ENCODE data around the gene RCBTB2.

Gene RCBTB2

DNA sequence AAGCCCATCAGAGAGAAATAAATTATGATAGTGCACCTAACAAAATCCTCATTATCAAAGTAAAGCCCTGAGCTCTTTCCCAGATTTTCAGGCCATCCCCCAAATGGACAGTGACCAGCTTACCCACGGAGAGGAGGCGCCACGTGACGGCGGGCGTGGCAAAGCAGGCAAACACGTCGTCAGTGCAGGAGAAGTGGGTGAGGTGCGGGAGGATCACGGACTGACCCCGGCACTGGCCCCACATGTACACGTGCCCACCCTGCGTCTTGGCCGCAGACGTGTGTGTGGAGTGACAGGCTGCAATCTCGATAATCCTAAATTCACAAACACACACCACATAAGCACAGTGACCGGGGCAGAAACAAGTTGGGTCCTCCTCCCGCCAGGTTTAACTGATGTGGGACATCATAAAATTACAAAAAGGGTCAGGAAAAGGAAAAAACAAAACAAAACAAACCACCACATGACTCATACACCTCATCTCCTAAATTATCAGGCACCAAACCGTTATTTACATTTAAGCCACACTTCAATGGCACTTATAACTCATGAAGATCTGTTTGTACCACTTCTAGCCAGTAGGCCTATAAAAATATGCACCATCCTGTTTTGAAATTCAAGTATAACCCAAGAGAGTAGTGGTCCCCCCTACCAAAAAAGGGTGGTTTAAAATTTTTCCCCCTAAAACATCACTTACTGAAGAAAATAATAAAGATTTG lies 30.1 kb downstream of the RCBTB2 start:
- Histone ChIP-seq H3K9ac (ENCODE audit: low read depth, low read length) (no peak overlapping the region), H3K36me3 (ENCODE audit: insufficient read depth, low read length) (0 out of 2 replicates have a peak, but pooled peaks cover 3% of the 10 kb centered on the region), H3K4me1 (ENCODE audit: insufficient read depth, low read length) (peaks cover 14% of the 10 kb centered on the region), H3K9me3 (ENCODE audit: control insufficient read depth, insufficient read depth, low read length) (no peaks in the 10 kb centered on the region)

DNA sequence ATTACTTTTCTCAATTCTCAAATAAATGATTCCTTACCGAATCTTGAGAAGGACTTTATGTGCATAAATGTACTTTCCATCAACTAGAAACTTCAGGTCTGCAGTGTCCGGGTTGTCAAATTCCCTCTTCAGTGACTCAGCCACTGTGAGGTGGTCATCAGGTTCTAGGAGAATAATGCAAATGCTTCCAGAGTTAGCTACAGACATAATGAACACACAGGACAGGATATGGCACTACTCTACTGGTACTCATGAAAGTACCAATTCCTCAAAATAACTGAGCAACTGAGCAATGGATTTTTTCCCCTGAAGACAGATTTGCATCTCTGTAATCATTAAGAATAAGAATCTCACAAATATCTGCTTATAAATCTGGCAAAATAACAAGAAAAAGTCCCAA lies 31.2 kb downstream of the RCBTB2 start:
- H3K4me1 ChIP-seq (ENCODE audit: insufficient read depth, low read length) = peaks cover 17% of the 10 kb centered on the region
- H3K9me3 ChIP-seq (ENCODE audit: control insufficient read depth, insufficient read depth, low read length) = no peaks in the 10 kb centered on the region
- H3K36me3 ChIP-seq (ENCODE audit: insufficient read depth, low read length) = 0 out of 2 replicates have a peak, but pooled peaks cover 3% of the 10 kb centered on the region
- no peak overlapping the region for H3K9ac ChIP-seq (ENCODE audit: low read depth, low read length)

DNA sequence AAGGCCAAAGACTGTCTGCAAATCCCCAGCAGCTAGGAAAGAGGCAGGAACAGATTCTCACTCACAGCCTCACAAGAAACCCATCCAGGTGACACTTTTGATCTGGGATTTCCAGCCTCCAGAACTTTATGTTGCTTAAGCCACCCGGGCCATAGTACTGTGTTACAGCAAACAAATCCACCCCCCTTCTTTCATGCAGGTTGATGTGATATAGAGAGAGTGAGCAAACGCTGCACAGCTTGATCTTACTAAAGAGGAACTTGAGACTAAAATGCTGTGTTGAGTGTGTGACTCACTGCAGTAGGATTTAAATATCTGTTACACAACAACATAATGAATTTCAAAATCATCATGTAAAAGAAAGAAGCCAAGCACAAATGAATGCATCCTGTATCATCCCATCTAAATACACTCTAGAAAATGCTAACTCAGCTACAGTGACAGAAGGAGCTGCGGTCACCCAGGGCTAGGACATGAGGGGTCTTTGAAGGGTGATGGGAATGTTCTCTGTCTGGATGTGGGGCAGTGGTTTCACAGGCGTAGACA lies 32.2 kb downstream of the RCBTB2 start:
- Histone ChIP-seq H3K4me1 (ENCODE audit: insufficient read depth, low read length) (peaks cover 20% of the 10 kb centered on the region), H3K9ac (ENCODE audit: low read depth, low read length) (no peak overlapping the region), H3K9me3 (ENCODE audit: control insufficient read depth, insufficient read depth, low read length) (no peaks in the 10 kb centered on the region), H3K36me3 (ENCODE audit: insufficient read depth, low read length) (0 out of 2 replicates have a peak, but pooled peaks cover 3% of the 10 kb centered on the region)

DNA sequence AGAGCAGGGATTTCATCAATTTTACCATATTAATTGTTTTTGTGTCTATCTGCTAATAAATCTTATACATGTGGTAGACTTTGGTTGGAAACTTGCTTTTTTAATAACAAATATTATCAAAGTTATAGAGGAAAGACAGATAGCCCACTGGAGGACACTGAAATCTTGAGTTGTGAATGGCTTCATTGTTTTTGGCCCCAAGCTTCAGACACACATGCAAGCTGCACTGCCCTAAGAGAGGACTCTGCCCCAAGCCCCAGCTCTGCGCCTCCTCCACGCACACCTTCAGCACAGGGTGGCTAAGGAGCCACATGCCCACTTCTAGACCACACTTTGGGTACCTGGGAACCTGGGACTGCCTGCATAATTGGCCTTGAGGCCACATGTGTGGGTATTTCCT lies 35.2 kb downstream of the RCBTB2 start:
- H3K36me3 ChIP-seq (ENCODE audit: insufficient read depth, low read length) = 0 out of 2 replicates have a peak, but pooled peaks cover 3% of the 10 kb centered on the region
- no peak overlapping the region for H3K9ac ChIP-seq (ENCODE audit: low read depth, low read length)
- no peaks in the 10 kb centered on the region for H3K9me3 ChIP-seq (ENCODE audit: control insufficient read depth, insufficient read depth, low read length)
- H3K4me1 ChIP-seq (ENCODE audit: insufficient read depth, low read length) = peaks cover 6% of the 10 kb centered on the region; the same call in 1 of the 2 replicates

DNA sequence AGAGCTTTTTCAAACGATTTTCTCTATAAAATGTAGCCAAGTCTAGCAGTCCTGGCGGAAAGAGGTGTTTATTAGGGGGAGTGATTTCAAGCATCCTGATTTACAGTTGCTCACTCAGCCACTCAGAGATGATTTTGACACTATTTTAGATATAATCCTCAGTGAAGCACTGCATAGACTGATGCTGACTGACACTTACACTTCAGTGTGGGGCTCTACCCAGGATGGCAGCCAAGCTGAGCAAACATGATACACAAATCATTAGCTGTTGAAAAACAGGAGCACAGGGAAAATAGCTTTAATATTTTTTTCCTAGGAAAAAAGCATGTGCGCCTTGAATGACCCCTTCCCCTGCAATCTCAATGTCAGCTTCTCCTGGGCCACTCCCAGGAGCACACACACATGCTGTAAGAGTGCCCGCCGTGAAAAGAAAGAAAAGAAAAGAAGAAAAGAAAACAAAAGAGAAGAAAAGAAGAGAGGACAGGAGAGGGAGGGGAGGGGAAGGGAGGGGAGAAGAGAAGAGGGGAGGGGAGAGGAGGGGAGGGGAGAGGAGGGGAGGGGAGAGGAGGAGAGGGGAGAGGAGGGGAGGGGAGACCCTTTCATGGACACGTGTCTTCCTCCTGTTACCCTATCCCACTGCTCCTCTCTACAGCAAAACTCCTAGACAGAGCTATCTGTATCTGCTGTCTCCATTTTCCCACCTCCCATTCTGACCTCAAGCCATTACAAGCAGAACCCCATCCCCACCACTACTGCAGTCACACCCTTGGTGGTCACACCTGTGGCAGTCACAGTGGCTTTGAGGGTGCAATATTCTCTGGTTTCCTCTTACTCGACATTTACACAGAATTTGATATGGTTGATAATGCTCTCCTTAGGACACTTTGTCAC lies 36.4 kb downstream of the RCBTB2 start:
- Histone ChIP-seq H3K4me1 (ENCODE audit: insufficient read depth, low read length) (peaks cover 6% of the 10 kb centered on the region; the same call in 1 of the 2 replicates), H3K36me3 (ENCODE audit: insufficient read depth, low read length) (0 out of 2 replicates have a peak, but pooled peaks cover 3% of the 10 kb centered on the region), H3K9me3 (ENCODE audit: control insufficient read depth, insufficient read depth, low read length) (no peaks in the 10 kb centered on the region), H3K9ac (ENCODE audit: low read depth, low read length) (no peak overlapping the region)

DNA sequence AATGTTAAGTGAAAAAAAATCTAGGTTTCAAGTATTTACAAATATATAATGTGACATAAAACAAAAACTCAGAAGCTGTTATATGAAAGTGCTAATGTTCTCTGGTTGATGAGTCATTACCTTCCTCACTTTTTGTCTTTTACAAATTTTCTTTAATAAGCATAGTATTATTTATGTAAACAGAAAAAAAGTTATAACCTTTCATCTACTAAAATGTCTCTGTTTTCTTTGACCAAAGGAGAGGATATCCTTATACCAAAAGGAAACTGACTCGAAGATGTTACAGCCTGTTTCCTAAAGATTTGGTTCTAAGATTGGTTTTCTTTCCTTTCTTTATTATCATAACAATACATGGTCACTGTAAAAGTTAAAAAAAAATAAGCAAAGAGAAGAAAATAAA lies 38.0 kb downstream of the RCBTB2 start:
- H3K4me1 ChIP-seq (ENCODE audit: insufficient read depth, low read length) = peaks cover 6% of the 10 kb centered on the region; the same call in 1 of the 2 replicates
- H3K36me3 ChIP-seq (ENCODE audit: insufficient read depth, low read length) = no peaks in the 10 kb centered on the region
- H3K9ac ChIP-seq (ENCODE audit: low read depth, low read length) = no peak overlapping the region
- no peaks in the 10 kb centered on the region for H3K9me3 ChIP-seq (ENCODE audit: control insufficient read depth, insufficient read depth, low read length)

DNA sequence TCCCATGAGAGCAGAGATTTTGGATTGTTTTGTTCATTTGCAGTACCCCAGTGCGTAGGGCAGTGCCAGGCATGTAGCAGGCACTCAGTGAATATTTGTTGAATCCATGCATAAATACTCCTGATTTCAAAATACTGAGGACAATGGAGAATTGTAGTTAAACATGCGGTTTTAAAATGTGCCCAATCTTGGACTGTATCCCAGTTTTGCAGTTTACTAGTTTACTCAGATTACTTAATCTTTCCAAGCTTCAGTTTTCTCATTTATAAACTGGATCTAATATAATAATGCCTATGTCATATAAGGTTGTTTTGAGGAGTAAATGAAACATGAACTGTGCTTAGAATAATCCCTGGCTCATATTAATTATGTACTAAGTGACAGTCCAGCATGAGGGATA lies 39.0 kb downstream of the RCBTB2 start:
- Histone ChIP-seq H3K9ac (ENCODE audit: low read depth, low read length) (no peak overlapping the region), H3K9me3 (ENCODE audit: control insufficient read depth, insufficient read depth, low read length) (no peaks in the 10 kb centered on the region), H3K4me1 (ENCODE audit: insufficient read depth, low read length) (peaks cover 6% of the 10 kb centered on the region; the same call in 1 of the 2 replicates), H3K36me3 (ENCODE audit: insufficient read depth, low read length) (no peaks in the 10 kb centered on the region)

DNA sequence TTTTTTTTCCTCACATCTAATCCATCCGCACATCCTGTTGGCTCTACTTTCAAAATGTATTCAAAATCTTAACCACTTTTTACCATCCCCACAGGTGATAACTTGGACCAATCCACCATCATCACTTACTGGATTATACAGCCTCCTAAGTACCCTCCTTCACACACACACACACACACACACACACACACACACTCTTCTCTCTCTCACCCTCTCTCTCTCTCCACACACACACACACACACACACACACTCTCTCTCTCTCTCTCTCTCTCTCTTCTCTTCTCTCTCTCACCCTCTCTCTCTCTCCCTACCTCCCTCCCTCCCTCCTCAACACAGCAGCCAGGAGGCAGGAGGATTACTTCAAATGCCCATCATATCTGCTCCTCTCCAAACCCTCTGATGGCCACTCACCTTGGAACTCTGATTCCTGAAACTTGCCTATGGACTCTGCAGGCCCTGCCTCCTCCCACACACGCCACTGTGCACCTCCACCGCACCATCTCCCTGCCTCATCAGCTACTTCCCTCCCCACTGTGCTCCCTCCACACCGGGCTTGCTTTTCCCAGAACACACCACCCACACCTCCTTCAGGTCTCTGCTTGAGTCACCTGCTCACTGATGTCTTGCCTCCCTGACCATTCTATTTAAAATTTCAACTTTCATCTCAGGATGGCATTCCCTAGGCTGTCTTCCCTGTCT lies 39.7 kb downstream of the RCBTB2 start:
- Histone ChIP-seq H3K36me3 (ENCODE audit: insufficient read depth, low read length) (no peaks in the 10 kb centered on the region), H3K4me1 (ENCODE audit: insufficient read depth, low read length) (peaks cover 6% of the 10 kb centered on the region; the same call in 1 of the 2 replicates), H3K9me3 (ENCODE audit: control insufficient read depth, insufficient read depth, low read length) (no peaks in the 10 kb centered on the region), H3K9ac (ENCODE audit: low read depth, low read length) (no peak overlapping the region)

DNA sequence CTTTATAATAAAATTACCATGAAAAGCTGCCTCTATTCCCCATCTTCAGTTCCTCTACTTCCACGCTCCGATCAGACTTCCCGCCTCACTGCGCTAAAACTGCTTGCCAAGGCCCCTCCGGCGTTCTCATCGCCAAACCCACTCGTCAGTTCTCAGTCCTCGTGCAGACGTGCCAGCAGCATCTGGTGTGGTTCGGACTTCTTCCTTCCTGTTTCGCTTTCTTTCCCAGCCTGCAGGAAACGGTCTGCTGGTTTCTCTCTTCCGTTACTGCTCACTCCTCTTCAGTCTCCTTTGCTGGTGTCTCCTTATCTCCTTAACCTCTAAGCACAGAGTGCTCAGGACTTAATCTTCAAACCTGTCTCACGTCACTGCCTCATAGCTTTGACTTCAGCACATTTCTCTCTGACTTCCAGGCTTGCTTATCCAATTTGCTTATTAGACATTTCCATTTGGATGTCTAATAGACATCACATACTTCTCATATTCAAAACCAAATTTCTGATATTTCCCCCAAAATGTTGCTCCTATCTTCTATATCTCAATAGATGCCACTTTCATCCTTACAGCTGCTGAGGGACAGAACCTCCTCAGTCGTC lies 40.3 kb downstream of the RCBTB2 start:
- Histone ChIP-seq H3K9ac (ENCODE audit: low read depth, low read length) (no peak overlapping the region), H3K36me3 (ENCODE audit: insufficient read depth, low read length) (no peaks in the 10 kb centered on the region), H3K4me1 (ENCODE audit: insufficient read depth, low read length) (peaks cover 6% of the 10 kb centered on the region; the same call in 1 of the 2 replicates), H3K9me3 (ENCODE audit: control insufficient read depth, insufficient read depth, low read length) (no peaks in the 10 kb centered on the region)

DNA sequence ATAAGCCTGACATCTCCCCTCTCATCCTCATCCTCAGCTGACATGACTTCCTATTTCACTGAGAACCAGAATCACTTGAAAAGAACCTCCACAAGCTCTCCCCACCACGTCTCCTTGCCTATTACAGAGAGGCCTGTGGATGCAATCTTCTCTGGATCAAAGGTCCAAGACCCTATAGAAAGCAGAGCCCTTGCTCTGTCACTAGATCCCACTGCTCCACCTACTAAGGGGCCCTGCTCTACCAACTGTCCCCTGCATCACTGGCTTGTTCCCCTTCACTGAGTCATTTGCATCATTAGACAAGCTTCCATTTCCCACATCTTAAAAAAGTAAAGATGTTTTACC lies 40.8 kb downstream of the RCBTB2 start:
- H3K36me3 ChIP-seq (ENCODE audit: insufficient read depth, low read length) = no peaks in the 10 kb centered on the region
- H3K9me3 ChIP-seq (ENCODE audit: control insufficient read depth, insufficient read depth, low read length) = no peaks in the 10 kb centered on the region
- H3K9ac ChIP-seq (ENCODE audit: low read depth, low read length) = no peak overlapping the region
- H3K4me1 ChIP-seq (ENCODE audit: insufficient read depth, low read length) = peaks cover 6% of the 10 kb centered on the region; the same call in 1 of the 2 replicates

DNA sequence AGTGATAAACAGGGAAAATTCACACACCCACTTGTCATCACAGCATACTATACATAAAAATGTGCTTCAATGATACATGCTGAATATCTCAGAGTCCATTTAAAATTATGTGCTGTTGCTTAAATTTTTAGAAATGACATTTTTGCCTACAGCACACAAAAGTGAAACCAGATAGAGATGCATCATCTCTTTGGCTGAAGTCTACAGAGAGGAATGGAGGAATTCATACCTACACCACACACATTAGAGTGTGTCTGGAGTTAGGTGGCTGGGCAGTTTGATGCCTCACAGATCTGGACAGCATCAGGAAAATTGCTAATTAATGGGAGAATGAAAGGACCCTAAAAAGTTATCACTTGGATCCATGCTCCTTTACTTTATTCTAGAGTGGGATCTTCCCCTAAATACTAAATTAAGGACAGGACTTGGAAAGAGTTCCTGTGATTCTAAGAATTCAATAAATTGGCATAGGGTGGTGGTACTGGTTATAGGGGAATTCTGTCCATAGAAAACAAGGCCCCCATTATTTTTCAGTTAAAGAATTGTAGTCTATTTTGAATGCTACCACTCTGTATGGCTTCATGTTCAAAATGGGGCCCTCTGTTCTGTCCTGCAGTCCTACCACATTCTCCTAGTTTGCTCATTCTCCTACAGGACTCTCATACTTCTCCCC lies 41.3 kb downstream of the RCBTB2 start:
- no peaks in the 10 kb centered on the region for H3K36me3 ChIP-seq (ENCODE audit: insufficient read depth, low read length)
- H3K9ac ChIP-seq (ENCODE audit: low read depth, low read length) = no peak overlapping the region
- H3K4me1 ChIP-seq (ENCODE audit: insufficient read depth, low read length) = 0 out of 2 replicates have a peak, but pooled peaks cover 3% of the 10 kb centered on the region
- no peaks in the 10 kb centered on the region for H3K9me3 ChIP-seq (ENCODE audit: control insufficient read depth, insufficient read depth, low read length)

DNA sequence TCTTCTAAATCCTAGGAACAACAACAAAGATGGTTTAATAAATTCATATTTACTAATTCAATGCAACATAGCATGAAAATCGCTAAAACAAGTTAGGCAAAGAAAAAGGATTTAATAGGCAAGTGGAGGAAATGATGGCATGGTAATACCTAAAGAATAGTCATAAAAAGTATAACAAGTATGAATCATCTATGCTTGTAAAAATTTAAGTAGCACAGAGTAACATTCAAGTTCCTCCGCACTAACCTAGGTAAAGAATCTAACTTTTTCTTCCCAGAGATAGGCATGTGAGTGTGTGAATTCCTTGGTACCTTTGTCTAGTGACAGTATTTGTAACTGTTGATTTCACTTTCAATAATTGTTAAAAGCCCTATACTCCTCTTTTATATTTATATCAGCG lies 42.6 kb downstream of the RCBTB2 start:
- Histone ChIP-seq H3K9ac (ENCODE audit: low read depth, low read length) (no peak overlapping the region), H3K4me1 (ENCODE audit: insufficient read depth, low read length) (no peaks in the 10 kb centered on the region)

DNA sequence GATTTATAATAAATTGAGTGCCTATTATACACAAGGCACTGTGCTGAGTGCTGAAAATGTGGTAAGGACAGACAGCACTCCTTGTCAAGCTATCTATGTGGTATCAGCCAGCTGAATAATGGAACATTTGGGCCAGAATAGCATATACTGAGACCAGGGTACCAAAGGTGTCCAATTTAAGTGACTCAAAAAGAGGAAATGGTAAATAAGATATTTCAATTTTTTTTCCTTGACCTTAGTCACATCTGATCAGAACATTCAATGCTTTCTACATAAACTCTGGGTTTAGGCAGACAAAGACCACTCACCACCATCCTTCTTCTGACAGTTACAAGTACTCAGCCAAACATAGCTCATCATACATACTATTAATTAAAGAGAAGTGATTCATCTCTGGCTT lies 43.2 kb downstream of the RCBTB2 start:
- Histone ChIP-seq H3K36me3 (ENCODE audit: insufficient read depth, low read length) (no peaks in the 10 kb centered on the region), H3K4me1 (ENCODE audit: insufficient read depth, low read length) (no peaks in the 10 kb centered on the region), H3K9ac (ENCODE audit: low read depth, low read length) (no peak overlapping the region), H3K9me3 (ENCODE audit: control insufficient read depth, insufficient read depth, low read length) (no peaks in the 10 kb centered on the region)

More for the DNA sequence above, 42.6 kb downstream of the RCBTB2 start:
- H3K36me3 ChIP-seq (ENCODE audit: insufficient read depth, low read length) = no peaks in the 10 kb centered on the region
- no peaks in the 10 kb centered on the region for H3K9me3 ChIP-seq (ENCODE audit: control insufficient read depth, insufficient read depth, low read length)

Measured in ES-I3 (cell line).